Measurements from ENCODE around the gene MCF2. TPM values are rescaled to one million over a fixed set of nuclear protein-coding genes. Genes with fewer than 3 reads are reported as not detected.

The MCF2 gene
- total and polyA plus RNA-seq, 4 experiments from 2014 or later = 0.09 to 0.55 (median 0.47) TPM; not detected in 1

DNA sequence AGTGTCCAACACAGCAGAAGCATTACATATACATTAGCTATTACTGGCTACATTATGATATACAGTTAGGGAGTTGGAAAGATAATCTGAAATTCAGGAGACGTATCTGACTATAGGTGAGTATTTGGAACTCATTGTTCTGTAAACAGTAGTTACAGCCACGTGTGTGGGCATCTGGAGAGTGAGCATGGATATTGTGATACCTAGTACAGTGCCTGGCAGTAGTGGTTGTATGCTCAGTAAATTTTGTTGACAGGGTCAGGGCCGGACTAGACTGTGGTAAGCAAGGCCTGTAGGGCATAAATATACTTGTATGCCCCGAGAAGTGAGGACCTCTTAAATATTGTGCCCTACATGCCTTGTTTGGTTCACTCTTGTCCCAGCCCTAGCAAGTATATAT, 174.5 kb downstream of the MCF2 start:
- no peaks in the 10 kb centered on the region for H3K36me3 ChIP-seq (ENCODE audit: insufficient read depth, low read length)
- Mint-ChIP-seq H3K4me3 (no peak overlapping the region), H3K36me3 (no peaks in the 10 kb centered on the region), H3K4me1 (no peaks in the 10 kb centered on the region), H3K27ac (no peak overlapping the region), H3K9me3 (no peaks in the 10 kb centered on the region), H3K27me3 (no peaks in the 10 kb centered on the region)
- H3K27ac ChIP-seq (ENCODE audit: low read depth, low read length) = no peak overlapping the region
- no peaks in the 10 kb centered on the region for H3K9me3 ChIP-seq (ENCODE audit: control insufficient read depth in 1 of 2, low read length in 2 of 2)
- H3K4me1 ChIP-seq (ENCODE audit: insufficient read depth, low read length) = no peaks in the 10 kb centered on the region
- intact Hi-C loops (cut with micrococcal nuclease) = no loop called here
- no peak overlapping the region for H3K4me3 ChIP-seq (ENCODE audit: low read length in 2 of 2)
- no peak for DNase-seq
- ChIA-PET POLR2A (ENCODE audit: partially characterized antibody) (no interaction called here), CTCF (ENCODE audit: partially characterized antibody) (no interaction called here)
- H3K27me3 ChIP-seq (ENCODE audit: insufficient read depth, low read length) = no peaks in the 10 kb centered on the region

- Histone ChIP-seq H3K36me3 (ENCODE audit: insufficient read depth, low read length) (no peaks in the 10 kb centered on the region), H3K9me3 (ENCODE audit: control insufficient read depth in 1 of 2, low read length in 2 of 2) (no peaks in the 10 kb centered on the region), H3K27ac (ENCODE audit: low read depth, low read length) (no peak overlapping the region), H3K27me3 (ENCODE audit: insufficient read depth, low read length) (no peaks in the 10 kb centered on the region), H3K4me1 (ENCODE audit: insufficient read depth, low read length) (no peaks in the 10 kb centered on the region), H3K4me3 (ENCODE audit: low read length in 2 of 2) (no peak overlapping the region)
- Mint-ChIP-seq H3K4me3 (no peak overlapping the region), H3K36me3 (no peaks in the 10 kb centered on the region), H3K27ac (no peak overlapping the region), H3K27me3 (no peaks in the 10 kb centered on the region), H3K9me3 (no peaks in the 10 kb centered on the region), H3K4me1 (no peaks in the 10 kb centered on the region)
- ChIA-PET CTCF (ENCODE audit: partially characterized antibody) (no interaction called here), POLR2A (ENCODE audit: partially characterized antibody) (no interaction called here)
- DNase-seq = no peak
- intact Hi-C loops (cut with micrococcal nuclease) = no loop called here
Observed at GRCh38 chrX:139532834-139533233, 175.1 kb downstream of the MCF2 start.

Other genes with a start within 250 kb of the MCF2 start
- not detected for gene F9, start 177.4 kb downstream of the MCF2 start, total RNA-seq
- not detected for gene F9, start 177.4 kb downstream of the MCF2 start, polyA plus RNA-seq
- 10 to 100 TPM; 23.9 to 25.6 TPM for gene ATP11C, start 224.9 kb upstream of the MCF2 start, total RNA-seq
- gene ATP11C, start 224.9 kb upstream of the MCF2 start, polyA plus RNA-seq = 1 to 10 TPM; 3.4 to 5.9 TPM

All from CD4-positive, alpha-beta memory T cell (primary cell).